CD4-positive, alpha-beta memory T cell (primary cell): ENCODE results near the gene PLA1A. TPM values are rescaled to one million over a fixed set of nuclear protein-coding genes. Genes with fewer than 3 reads are reported as not detected.

ENCODE experiments used
- CTCF ChIA-PET: fragments of 350-600 bp; sonication (Branson Sonifier 250); formaldehyde crosslinking; loops from one replicate; lab custom pipeline; 2021; ENCODE audit warnings: inconsistent platforms; ENCODE audit not compliant: partially characterized antibody; lab: Charles Lee
- POLR2A ChIA-PET: fragments of 350-600 bp; sonication (Branson Sonifier 250); formaldehyde crosslinking; loops from one replicate; lab custom pipeline; 2021; ENCODE audit not compliant: partially characterized antibody; lab: Charles Lee
- DNase-seq, 5 donors: peaks; one replicate each; pipeline versions ENCODE4 v3.0.0 to v3.0.0-alpha.2; 2020 to 2022; ENCODE audit warnings: mixed read lengths in 1 of 5
- H3K27ac ChIP-seq: one replicate; pipeline ENCODE4 v1.7.0; 2013; ENCODE audit warnings: low read depth, low read length
- H3K27me3 ChIP-seq: 2 replicates; pipeline ENCODE4 v1.7.0; 2013; ENCODE audit warnings: mild to moderate bottlenecking, low read length, moderate library complexity; ENCODE audit not compliant: insufficient read depth
- H3K36me3 ChIP-seq: 2 replicates; pipeline ENCODE4 v1.7.0; 2013; ENCODE audit warnings: mild to moderate bottlenecking, low read length, moderate library complexity; ENCODE audit not compliant: insufficient read depth
- H3K4me1 ChIP-seq: 2 replicates; pipeline ENCODE4 v1.7.0; 2013; ENCODE audit warnings: mild to moderate bottlenecking, low read length, moderate library complexity; ENCODE audit not compliant: insufficient read depth
- H3K4me3 ChIP-seq, 2 donors: one replicate each; pipeline ENCODE4 v1.7.0; 2013; ENCODE audit warnings: low read length in 2 of 2, mild to moderate bottlenecking in 1 of 2
- H3K9me3 ChIP-seq, 2 donors: one replicate each; pipeline ENCODE4 v1.7.0; 2013; ENCODE audit warnings: low read length in 2 of 2, control low read depth in 1 of 2; ENCODE audit not compliant: control insufficient read depth in 1 of 2
- H3K27ac Mint-ChIP-seq, 7 donors: one replicate each; pipeline ENCODE4 v1.8.0; 2020 to 2021; ENCODE audit warnings: mixed read lengths in 7 of 7, mild to moderate bottlenecking in 6 of 7, inconsistent platforms in 3 of 7, moderate library complexity in 3 of 7
- H3K27me3 Mint-ChIP-seq, 2 donors: one replicate each; pipeline ENCODE4 v1.8.0; 2020 to 2021; ENCODE audit warnings: mixed read lengths in 2 of 2
- H3K36me3 Mint-ChIP-seq, 2 donors: one replicate each; pipeline ENCODE4 v1.8.0; 2020 to 2021; ENCODE audit warnings: mixed read lengths in 2 of 2, inconsistent platforms in 1 of 2, mild to moderate bottlenecking in 1 of 2
- H3K4me1 Mint-ChIP-seq, 4 donors: one replicate each; pipeline ENCODE4 v1.8.0; 2020 to 2021; ENCODE audit warnings: mixed read lengths in 4 of 4, mild to moderate bottlenecking in 1 of 4
- H3K4me3 Mint-ChIP-seq, 8 donors: one replicate each; pipeline ENCODE4 v1.8.0; 2020 to 2021; ENCODE audit warnings: mixed read lengths in 8 of 8, mild to moderate bottlenecking in 7 of 8, moderate library complexity in 6 of 8, inconsistent platforms in 3 of 8
- H3K9me3 Mint-ChIP-seq, 8 donors: one replicate each; pipeline ENCODE4 v1.8.0; 2020 to 2021; ENCODE audit warnings: mixed read lengths in 8 of 8, mild to moderate bottlenecking in 5 of 8, inconsistent platforms in 3 of 8, moderate library complexity in 1 of 8
- intact Hi-C: fragments of 100-400 bp; cut with micrococcal nuclease; formaldehyde crosslinking; loops from one replicate; pipeline ENCODE4 v1.15.1; 2023
- polyA plus RNA-seq, 2 donors: library from polyadenylated mRNA; unstranded; fragments of 300-500 nt; fragmentation: Illumina TruSeq; gene quantifications; one replicate each; pipeline ENCODE4 v1.2.3, GENCODE V29; 2021
- total RNA-seq, 2 experiments: library from RNA; stranded (reverse); gene quantifications; one replicate each; pipeline ENCODE4 v1.2.3, GENCODE V29; 2021

PLA1A gene
- total and polyA plus RNA-seq, 4 experiments from 2014 or later: not detected

- peaks cover 0 to 1% (median 0%) of the 10 kb centered on the region in 8 donors for H3K9me3 Mint-ChIP-seq
- Histone ChIP-seq H3K9me3 (no peaks in the 10 kb centered on the region), H3K4me1 (no peaks in the 10 kb centered on the region), H3K36me3 (no peaks in the 10 kb centered on the region), H3K27me3 (no peaks in the 10 kb centered on the region), H3K4me3 (no peak overlapping the region), H3K27ac (no peak overlapping the region)
- no peak for DNase-seq
- H3K27ac Mint-ChIP-seq: no peak overlapping the region
- ChIA-PET POLR2A (no interaction called here), CTCF (interaction anchor here (0.6 kb wide), 1 partner anchor 44 kb away, joined by 5 read pairs; no protein-coding TSS in a partner anchor)
- no peak overlapping the region for H3K4me3 Mint-ChIP-seq
- H3K36me3 Mint-ChIP-seq: no peaks in the 10 kb centered on the region
- intact Hi-C loops: no loop called here
- H3K27me3 Mint-ChIP-seq: no peaks in the 10 kb centered on the region
- H3K4me1 Mint-ChIP-seq: peaks cover 0 to 3% (median 3%) of the 10 kb centered on the region in 4 donors
These were observed 1.9 kb upstream of the PLA1A start for GRCh38 chr3:119595639-119596334.

DNA sequence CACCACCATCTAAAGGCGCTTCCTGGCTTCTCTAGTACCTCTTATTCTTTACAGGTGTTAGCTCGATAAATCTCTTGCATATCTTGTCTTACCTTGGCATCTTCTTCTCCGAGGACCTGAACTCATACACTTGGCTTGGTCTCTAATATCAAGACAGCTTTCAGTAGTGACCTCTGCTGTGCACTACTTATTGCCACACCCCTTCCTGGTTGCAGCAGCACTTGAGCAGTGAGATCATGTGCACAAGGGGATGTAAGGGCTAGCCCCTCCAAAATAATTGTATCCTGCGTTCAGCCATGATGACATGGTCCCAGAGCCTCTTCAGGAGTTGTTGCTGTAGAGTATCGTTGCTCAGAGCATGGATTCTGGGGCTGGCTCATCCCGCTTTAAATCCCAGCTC is 1.3 kb upstream of the PLA1A start:
- Histone ChIP-seq H3K27me3 (no peaks in the 10 kb centered on the region), H3K27ac (no peak overlapping the region), H3K4me1 (no peaks in the 10 kb centered on the region), H3K4me3 (no peak overlapping the region), H3K36me3 (no peaks in the 10 kb centered on the region), H3K9me3 (no peaks in the 10 kb centered on the region)
- CTCF ChIA-PET: no interaction called here
- no peaks in the 10 kb centered on the region for H3K27me3 Mint-ChIP-seq
- no peak for DNase-seq
- no peaks in the 10 kb centered on the region for H3K9me3 Mint-ChIP-seq
- peaks cover 0 to 6% (median 4%) of the 10 kb centered on the region in 4 donors for H3K4me1 Mint-ChIP-seq
- intact Hi-C loops: no loop called here
- H3K27ac Mint-ChIP-seq: no peak overlapping the region
- POLR2A ChIA-PET: no interaction called here
- H3K36me3 Mint-ChIP-seq: no peaks in the 10 kb centered on the region
- H3K4me3 Mint-ChIP-seq: no peak overlapping the region

- intact Hi-C loops: no loop called here
- ChIA-PET CTCF (no interaction called here), POLR2A (no interaction called here)
- H3K4me3 Mint-ChIP-seq: no peak overlapping the region
- peaks cover 0 to 6% (median 4%) of the 10 kb centered on the region in 4 donors for H3K4me1 Mint-ChIP-seq
- Histone ChIP-seq H3K36me3 (no peaks in the 10 kb centered on the region), H3K4me3 (no peak overlapping the region), H3K27me3 (no peaks in the 10 kb centered on the region), H3K9me3 (no peaks in the 10 kb centered on the region), H3K4me1 (no peaks in the 10 kb centered on the region), H3K27ac (no peak overlapping the region)
- no peak overlapping the region for H3K27ac Mint-ChIP-seq
- no peak for DNase-seq
- H3K9me3 Mint-ChIP-seq: no peaks in the 10 kb centered on the region
- no peaks in the 10 kb centered on the region for H3K36me3 Mint-ChIP-seq
- H3K27me3 Mint-ChIP-seq: no peaks in the 10 kb centered on the region
These were observed 869 bp downstream of the PLA1A start for GRCh38 chr3:119598410-119599098.

GRCh38 chr3:119599558-119600174 is 2.0 kb downstream of the PLA1A start:
- H3K9me3 ChIP-seq: no peaks in the 10 kb centered on the region
- intact Hi-C loops: no loop called here
- ChIA-PET CTCF (interaction anchor here (2.0 kb wide), 1 partner anchor 81 kb away, joined by 9 read pairs; no protein-coding TSS in a partner anchor), POLR2A (no interaction called here)
- no peaks in the 10 kb centered on the region for H3K36me3 ChIP-seq
- H3K36me3 Mint-ChIP-seq: no peaks in the 10 kb centered on the region
- H3K27me3 ChIP-seq: no peaks in the 10 kb centered on the region
- H3K4me3 Mint-ChIP-seq: no peak overlapping the region
- H3K4me1 ChIP-seq: no peaks in the 10 kb centered on the region
- H3K27ac ChIP-seq: no peak overlapping the region
- H3K27me3 Mint-ChIP-seq: no peaks in the 10 kb centered on the region
- no peak for DNase-seq
- H3K4me1 Mint-ChIP-seq: peaks cover 0 to 6% (median 4%) of the 10 kb centered on the region in 4 donors
- H3K4me3 ChIP-seq: no peak overlapping the region
- H3K27ac Mint-ChIP-seq: peak overlapping the region in 1 of 7 donors; percentile 32
- no peaks in the 10 kb centered on the region for H3K9me3 Mint-ChIP-seq

DNA sequence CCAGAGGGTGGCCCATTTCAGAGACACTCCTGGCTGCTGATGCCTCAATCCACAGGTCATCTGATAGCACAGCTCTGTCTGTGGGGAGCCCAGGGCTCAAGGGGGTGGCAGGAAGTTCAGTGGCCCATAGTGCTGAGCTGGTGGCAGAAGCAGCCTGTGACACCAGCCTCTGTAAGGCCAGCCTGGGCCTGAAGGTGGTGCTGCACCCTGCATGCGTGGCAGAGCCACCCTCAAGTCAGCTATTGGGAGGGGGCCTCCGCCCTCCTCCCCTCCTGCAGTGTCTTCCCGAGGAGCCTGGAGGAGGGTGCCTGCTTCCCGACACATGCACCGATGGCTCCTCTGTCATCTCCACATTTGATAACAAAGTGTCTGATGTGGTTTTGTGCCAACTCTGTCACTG is 3.0 kb downstream of the PLA1A start:
- no peaks in the 10 kb centered on the region for H3K4me1 ChIP-seq

GRCh38 chr3:119601154-119601553 is 3.5 kb downstream of the PLA1A start:
- Histone ChIP-seq H3K27me3 (no peaks in the 10 kb centered on the region), H3K9me3 (no peaks in the 10 kb centered on the region), H3K27ac (no peak overlapping the region), H3K4me3 (no peak overlapping the region), H3K4me1 (no peaks in the 10 kb centered on the region), H3K36me3 (no peaks in the 10 kb centered on the region)
- H3K27me3 Mint-ChIP-seq: no peaks in the 10 kb centered on the region
- peaks cover 0 to 6% (median 4%) of the 10 kb centered on the region in 4 donors for H3K4me1 Mint-ChIP-seq
- CTCF ChIA-PET: interaction anchor here (2.0 kb wide), 1 partner anchor 80 kb away, joined by 9 read pairs; no protein-coding TSS in a partner anchor
- DNase-seq: no peak
- POLR2A ChIA-PET: no interaction called here
- no peaks in the 10 kb centered on the region for H3K9me3 Mint-ChIP-seq
- intact Hi-C loops: no loop called here
- peak overlapping the region in 1 of 8 donors; percentile 23 for H3K4me3 Mint-ChIP-seq
- H3K27ac Mint-ChIP-seq: peak overlapping the region in 2 of 7 donors; percentile 13 to 23
- H3K36me3 Mint-ChIP-seq: no peaks in the 10 kb centered on the region

More for the DNA sequence above, 3.0 kb downstream of the PLA1A start:
- no peak overlapping the region for H3K27ac ChIP-seq
- H3K4me3 ChIP-seq: no peak overlapping the region
- intact Hi-C loops: no loop called here
- H3K9me3 Mint-ChIP-seq: no peaks in the 10 kb centered on the region
- H3K36me3 ChIP-seq: no peaks in the 10 kb centered on the region
- peak overlapping the region in 3 of 7 donors; percentile 23 to 54 (median 28) for H3K27ac Mint-ChIP-seq
- no peak overlapping the region for H3K4me3 Mint-ChIP-seq
- no peaks in the 10 kb centered on the region for H3K9me3 ChIP-seq
- H3K27me3 Mint-ChIP-seq: no peaks in the 10 kb centered on the region
- ChIA-PET POLR2A (no interaction called here), CTCF (interaction anchor here (2.0 kb wide), 1 partner anchor 80 kb away, joined by 9 read pairs; no protein-coding TSS in a partner anchor)
- H3K4me1 Mint-ChIP-seq: peaks cover 0 to 6% (median 4%) of the 10 kb centered on the region in 4 donors
- no peaks in the 10 kb centered on the region for H3K36me3 Mint-ChIP-seq
- no peak for DNase-seq
- no peaks in the 10 kb centered on the region for H3K27me3 ChIP-seq

GRCh38 chr3:119602676-119603075 is 5.0 kb downstream of the PLA1A start:
- Mint-ChIP-seq H3K27ac (no peak overlapping the region), H3K9me3 (no peaks in the 10 kb centered on the region), H3K4me1 (peaks cover 0 to 6% (median 1%) of the 10 kb centered on the region in 4 donors), H3K27me3 (no peaks in the 10 kb centered on the region), H3K36me3 (no peaks in the 10 kb centered on the region), H3K4me3 (no peak overlapping the region)
- no peaks in the 10 kb centered on the region for H3K27me3 ChIP-seq
- H3K4me3 ChIP-seq: no peak overlapping the region
- CTCF ChIA-PET: interaction anchor here (1.3 kb wide), 1 partner anchor 18 kb away, joined by 3 read pairs; no protein-coding TSS in a partner anchor
- no peak overlapping the region for H3K27ac ChIP-seq
- POLR2A ChIA-PET: no interaction called here
- no peaks in the 10 kb centered on the region for H3K36me3 ChIP-seq
- H3K9me3 ChIP-seq: no peaks in the 10 kb centered on the region
- H3K4me1 ChIP-seq: no peaks in the 10 kb centered on the region
- intact Hi-C loops: no loop called here
- DNase-seq: no peak
